Stimulated activated CD4-positive, alpha-beta T cell treated with anti-CD3 and anti-CD28 coated beads, Interleukin-15, amount 100 ng/mL, for 1 hour (primary cell): ENCODE measurements around the gene FLRT1.

ENCODE experiments used
- DNase-seq, 2 donors: peaks; one replicate each; pipeline ENCODE4 v3.0.0-alpha.2; 2020; ENCODE audit warnings: low read depth in 1 of 2, low spot score in 1 of 2

FLRT1 gene

DNA sequence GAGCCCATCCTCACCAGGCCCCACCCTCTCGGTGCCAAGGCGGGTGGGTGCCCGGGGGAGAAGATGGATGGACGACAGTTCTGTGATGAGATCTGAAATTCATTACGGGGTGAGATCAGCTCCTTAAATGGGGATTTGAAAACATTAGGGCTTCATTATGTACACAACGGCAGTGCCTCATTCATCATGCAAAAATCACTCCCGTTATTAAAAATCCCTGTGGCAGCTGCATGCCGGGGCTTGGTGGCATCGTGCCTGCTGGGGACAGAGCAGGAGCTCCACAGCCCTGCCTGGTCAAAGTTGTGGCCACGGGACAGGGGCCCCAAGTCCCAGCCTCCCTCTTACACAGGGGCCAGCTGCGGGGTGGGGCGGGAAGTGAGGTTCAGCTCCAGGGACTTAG, 29.3 kb upstream of the FLRT1 start:
- no peak for DNase-seq

DNA sequence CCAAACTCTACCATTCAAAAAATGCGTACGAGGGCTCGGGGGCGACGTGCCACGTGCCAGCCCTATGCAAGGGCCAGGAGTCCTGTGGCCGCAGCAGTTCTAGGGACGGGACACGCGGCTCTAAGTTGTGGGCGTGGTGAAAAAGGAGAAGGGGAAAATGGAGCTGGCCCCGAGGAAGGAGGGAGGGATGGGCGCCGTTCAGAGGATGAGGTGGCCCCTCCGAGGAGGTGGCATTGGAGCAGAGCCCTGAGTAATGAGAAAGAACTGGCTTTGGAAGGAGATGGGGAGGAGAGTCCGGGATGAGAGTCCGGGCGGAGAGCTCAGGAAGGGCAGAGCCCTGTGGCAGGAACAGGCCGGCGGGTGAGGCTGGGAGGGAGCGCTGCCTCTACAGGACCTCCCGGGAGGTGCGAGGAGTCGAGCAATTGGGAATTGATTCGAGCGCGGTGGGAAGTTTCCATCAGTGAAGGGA, 28.5 kb upstream of the FLRT1 start:
- DNase-seq = no peak

DNA sequence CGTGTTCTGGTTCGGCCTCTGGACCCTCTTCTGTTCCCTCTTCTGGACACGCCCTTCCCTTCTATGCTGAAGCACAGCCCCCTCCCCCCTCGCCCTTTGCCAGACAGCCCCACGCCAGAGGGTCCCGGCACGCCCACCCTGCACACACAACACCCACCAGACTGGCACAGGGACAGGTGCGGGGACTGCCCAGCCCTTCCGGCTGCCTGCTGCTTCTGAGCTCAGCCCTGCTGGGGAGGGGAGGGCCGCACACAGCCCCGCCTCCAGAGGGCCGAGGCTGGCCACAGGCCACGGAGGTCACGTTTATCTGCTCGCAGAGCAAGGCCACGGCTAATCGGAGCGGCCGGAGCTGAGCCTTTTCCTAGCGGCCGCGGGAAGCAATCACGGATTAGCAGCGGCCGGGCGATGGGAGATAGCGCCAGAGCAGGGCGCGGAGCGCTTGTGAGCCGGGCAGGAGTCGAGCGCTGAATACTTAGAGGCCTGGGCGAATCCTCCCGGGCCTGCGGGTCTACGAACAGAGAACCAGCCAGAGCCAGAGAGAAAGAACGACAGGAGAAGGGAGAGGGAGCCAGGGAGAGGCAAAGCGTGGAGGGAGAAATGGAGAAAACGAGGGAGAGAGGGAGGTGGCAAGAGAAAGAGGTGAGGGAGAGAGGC, 28.0 kb upstream of the FLRT1 start:
- DNase-seq = no peak

DNA sequence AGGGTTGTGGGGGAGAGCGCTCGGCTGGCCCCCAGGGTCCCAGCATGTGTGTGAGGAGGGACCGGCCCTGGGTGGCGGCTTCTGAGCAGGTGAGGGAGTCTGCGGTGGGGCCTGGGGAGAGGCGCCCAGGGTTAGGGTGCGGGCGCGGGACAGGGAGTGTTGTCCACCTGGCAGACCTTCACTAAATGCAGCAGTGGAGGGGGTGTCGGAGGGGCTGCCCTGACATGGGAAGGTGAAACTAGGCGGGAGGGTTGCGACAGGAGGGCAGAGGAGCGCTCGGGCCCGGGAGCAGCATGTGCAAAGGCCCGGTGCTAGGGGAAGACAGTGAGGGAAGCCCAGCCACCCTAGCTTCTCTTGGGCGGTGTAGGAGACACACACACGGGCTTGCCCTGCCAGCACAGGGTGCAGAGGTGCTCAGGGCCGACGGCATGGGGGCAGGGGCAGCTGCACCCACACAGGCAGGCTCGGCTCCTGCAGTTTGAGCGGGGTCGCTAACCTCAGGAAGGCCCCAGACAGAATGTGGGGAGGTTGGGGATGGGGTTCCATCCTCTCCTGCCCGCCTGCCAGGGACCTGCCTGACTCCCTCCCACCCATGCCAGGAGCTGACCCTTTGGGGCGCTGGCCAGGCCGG, 27.3 kb upstream of the FLRT1 start:
- no peak for DNase-seq

DNA sequence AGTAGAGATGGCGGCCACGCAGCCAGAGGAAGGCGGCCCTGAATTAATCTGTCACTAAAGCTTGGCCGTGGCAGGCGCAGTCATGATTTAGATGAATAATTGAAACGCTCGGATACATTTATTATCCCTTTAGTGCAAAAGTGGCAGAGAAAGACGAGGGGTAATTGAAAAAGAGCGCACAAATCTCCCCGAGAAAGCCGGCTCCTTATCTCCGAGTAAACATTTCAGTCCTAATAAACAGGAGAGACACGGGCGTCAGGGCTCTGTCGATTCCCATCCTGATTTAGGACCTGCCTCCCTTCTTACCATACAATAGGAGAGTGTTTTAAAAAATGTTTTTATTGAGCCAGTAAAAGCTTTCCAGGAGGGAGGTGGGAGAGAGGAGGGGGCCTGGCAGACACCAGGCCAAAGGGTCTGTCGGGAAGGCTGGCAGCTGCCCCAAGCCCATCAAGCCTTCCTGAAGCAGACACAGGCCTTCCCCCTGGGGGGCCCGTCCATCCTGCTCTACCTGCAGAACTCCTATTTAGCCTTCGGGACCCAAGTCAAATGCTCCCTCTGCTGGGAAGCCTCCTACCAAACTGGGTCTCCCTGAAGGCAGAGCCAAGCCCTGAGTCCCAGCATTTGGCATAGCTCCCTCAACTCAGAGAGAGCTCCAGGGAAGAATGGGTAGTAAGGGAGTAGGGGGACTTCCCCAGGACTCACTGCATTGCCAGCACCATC, 26.7 kb upstream of the FLRT1 start:
- no peak for DNase-seq

DNA sequence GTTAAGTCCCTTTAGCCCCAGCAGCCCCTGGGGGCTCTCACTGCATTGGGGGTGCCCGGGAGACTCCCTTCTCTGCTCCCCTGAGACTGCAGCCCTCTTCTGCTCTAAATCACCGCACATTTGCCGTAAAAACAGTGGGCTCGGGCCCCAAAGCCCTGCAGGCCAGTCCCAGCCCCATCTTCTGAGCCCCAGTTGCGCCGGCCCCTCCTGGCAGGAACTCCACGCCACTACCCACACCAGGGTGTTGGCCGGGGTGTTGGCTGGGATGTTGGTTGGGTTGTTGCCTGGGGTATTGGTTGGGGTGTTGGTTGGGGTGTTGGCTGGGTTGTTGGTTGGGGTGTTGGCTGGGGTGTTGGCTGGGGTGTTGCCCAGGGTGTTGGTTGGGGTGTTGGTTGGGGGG, 26.0 kb upstream of the FLRT1 start:
- DNase-seq = no peak

DNA sequence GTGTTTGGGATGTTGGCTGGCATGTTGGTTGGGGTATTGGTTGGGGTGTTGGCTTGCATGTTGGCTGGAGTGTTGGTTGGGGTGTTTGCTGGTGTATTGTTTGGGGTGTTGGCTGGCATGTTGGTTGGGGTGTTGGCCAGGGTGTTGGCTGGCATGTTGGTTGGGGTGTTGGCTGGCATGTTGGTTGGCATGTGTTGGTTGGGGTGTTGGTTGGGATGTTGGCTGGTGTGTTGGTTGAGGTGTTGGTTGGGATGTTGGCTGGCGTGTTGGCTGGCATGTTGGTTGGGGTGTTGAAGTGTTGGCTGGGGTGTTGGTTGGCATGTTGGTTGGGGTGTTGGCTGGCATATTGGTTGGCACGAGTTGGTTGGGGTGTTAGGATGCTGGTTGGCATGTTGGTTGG, 24.9 kb upstream of the FLRT1 start:
- no peak for DNase-seq

DNA sequence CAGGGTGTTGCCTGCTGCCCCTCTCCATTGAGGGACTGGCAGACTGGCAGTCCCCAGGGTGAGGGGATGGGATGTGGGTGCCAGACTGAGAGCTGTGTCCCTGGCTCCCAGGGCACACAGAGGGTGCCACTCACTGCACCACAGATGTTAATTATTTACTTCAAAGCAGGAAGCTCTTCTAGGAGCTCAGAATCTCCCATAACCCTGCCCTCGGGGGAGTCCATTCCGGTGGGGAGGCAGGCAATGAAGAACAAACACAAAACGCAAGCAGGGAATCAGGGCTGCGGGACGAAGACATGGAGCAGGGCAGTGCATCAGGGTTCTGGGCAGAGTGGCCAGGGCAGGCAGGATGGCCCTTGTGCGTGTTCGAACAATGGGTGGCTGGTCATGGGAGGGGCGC, 24.4 kb upstream of the FLRT1 start:
- DNase-seq = no peak

DNA sequence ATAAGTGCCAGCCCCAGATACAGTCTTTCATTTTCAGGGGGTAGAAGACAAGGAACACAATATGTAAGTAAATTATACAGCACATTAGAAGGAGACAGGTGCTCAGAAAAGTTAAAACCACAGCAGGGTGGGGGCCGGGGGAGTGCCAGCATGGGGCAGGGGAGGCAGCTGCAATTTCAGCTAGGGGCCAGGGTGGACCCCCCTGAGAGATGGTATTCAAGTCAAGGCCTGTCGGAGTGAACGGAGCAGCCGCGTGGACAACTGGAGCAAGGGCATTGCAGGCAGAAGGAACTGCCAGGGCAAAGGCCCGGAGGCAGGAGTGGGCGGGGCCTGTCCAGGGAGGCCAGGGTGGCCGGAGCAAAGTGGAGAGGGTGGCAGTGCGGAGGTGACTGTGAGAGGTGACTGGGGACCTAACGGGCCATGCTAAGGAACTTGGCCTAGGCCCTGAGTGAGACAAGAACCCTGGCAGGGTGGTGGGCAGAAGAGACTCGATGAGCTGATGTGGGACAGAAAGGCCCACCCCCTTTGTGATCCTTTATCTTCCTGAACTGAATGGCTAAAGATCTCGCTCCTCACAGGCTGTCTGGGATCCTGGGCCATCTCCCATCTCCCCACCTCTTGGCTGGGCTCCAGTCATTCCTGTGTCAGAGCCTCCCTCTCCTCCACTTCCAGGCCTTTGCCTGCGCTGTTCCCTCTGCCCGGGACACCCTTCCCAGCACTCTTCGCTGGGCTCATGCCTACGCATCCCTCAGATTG, 22.4 kb upstream of the FLRT1 start:
- no peak for DNase-seq

DNA sequence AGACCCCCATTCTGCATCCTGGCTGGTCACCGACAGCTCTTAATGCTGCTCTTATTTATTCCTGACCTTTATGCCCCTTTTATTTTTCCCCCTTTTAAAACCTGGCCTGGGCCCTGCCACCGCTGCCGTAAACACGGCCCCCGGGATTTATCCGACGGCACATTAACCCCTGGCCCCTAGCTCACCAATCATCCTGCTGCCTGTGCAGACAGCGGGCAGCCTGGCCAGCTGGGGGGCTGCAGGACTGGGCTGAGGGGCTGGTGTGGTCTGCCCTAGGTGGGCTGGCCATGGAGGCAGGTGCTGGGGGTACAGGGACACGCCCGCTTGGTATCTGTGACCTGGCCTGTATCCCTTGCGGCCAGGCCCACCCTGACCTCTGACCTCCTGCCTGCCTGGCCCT, 21.4 kb upstream of the FLRT1 start:
- no peak for DNase-seq

DNA sequence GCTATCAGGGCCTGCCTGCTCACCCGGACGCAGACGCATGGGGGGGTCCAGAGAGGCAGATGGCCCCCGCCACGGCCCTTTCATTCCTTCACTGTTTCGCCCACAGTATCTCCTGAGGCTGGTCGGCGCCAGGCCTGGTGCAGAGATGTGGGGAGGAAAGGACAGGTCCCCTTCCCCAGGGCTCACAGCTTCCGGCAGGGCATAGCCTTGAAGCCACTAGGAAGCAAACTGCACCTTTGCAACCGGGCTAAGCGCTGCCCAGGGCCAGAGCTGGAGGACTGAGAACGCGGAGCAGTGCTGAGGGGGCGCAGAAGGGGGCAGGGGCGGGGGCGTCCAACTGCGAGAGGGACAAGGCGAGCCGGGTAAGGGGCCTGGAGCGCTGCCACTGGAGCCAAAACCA, 20.2 kb upstream of the FLRT1 start:
- DNase-seq = no peak

DNA sequence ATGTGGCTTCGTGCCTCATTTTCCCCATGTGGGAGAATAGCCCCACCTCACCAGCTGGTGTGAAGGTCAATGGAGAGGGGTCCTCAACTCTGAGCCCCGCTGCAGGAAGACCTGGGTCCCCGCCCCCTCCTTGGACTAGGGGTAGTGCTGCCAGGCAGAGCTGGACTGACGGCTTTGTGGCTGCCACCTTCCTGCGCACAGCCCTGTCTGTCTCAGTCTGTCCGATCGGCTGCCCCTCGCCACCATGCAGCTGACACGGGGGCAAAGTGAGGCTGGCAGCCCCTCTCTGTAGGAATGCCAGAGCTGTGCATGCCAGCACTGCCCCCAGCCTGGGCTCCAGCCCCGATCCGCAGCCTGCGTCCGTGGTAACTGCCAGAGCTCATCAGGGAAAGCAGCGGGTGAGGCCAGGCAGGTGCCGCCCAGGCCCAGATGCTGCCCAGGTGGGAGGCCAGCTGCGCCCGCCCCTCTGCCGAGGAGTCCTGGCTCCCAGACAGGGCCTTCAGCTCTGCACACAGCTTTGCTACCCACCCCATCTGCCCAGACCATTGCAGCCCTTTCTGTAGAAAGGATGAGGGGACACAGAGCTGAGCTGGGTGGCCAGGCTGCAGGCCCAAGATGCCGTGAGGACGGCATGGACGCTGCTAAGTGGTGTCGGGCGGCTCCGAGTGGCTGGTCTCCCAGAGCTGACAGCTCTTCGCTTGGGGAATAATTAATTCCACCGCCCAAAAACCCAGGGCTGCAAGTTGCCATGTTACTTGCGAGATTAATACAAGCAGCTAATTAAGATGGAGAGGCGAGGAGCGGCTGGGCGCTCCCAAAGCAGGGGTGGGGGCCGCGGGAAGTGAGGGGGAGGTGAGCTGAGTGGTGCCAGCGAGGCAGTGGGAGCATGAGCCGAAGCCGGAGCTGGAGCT, 19.5 kb upstream of the FLRT1 start:
- DNase-seq = no peak

DNA sequence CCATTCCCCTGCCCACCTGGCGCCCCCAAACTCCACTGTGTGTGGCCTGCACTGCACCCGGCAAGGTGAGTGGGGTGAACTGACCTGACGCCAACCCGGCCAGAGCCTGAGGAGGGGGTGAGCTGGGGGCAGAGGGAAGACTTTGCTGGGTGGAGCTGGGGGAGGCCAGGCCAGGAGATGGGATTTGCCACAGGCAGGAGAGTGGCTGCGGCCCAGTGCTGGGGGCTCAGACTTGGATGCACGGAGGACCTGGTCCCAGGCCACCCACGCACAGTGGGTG, 17.8 kb upstream of the FLRT1 start:
- DNase-seq = no peak

DNA sequence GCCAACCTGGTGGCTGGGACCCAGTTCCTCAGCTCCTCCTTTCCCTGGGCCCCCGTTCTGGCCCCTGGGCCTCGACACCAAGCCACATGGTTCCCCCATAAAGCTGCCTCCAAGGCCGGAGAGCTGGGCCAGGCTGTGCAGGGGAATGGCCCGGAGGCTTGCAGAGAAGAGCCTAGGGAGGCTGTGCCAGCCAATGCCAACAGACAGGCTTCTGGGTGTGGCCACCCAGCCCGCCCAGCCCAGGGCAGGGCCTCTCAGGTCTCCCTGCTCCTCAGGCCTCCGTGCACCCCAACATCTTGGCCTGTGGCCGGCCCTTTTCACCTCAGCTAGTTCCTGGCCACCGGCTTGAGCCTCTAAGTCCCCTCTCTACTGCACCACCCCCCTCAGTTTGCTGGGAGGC, 17.4 kb upstream of the FLRT1 start:
- DNase-seq = no peak

DNA sequence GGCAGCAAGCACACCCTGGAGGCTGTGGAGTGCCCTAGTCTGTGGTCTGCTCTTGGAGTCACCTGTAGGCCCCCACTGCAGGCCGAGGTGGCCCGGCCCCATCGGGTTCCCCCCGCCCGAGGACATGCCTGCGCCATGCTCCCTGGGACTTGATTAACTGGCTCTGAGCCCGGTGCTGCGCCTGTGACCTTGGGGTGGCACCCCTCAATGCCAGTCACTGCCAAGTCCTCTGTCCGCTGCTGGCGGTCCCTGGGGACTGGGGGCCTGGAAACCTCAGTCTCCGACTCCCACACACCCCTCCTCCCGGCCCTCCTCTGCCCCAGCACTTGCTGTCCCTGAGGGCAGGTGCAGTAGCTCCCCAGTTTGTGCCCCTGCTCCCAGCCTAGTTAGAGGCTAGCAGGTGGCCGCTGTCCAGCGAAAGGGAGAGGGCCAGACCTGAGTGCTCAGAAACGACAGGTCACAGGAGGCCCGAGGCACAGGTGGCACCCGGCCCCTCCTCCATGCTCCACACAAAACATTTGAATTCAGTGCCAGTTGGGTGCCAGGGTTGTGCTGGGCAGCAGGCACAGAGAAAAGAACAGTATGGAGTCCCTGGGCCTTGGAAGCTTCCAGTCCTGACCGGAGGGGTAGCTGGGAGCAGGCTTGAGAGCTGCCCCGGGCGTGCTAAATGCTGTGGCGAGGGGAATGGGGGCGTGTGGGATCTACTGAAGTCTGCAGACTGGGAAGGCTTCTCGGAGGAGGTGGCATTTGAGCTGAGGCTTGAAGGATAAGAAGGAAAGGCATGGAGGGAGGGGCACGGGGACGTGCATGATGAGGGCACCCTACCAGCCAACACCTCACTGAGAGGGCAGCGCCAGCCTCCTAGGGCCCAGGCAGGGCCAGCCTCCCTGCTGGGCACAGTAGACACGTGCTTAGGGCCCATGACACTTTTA, 16.4 kb upstream of the FLRT1 start:
- DNase-seq = no peak

DNA sequence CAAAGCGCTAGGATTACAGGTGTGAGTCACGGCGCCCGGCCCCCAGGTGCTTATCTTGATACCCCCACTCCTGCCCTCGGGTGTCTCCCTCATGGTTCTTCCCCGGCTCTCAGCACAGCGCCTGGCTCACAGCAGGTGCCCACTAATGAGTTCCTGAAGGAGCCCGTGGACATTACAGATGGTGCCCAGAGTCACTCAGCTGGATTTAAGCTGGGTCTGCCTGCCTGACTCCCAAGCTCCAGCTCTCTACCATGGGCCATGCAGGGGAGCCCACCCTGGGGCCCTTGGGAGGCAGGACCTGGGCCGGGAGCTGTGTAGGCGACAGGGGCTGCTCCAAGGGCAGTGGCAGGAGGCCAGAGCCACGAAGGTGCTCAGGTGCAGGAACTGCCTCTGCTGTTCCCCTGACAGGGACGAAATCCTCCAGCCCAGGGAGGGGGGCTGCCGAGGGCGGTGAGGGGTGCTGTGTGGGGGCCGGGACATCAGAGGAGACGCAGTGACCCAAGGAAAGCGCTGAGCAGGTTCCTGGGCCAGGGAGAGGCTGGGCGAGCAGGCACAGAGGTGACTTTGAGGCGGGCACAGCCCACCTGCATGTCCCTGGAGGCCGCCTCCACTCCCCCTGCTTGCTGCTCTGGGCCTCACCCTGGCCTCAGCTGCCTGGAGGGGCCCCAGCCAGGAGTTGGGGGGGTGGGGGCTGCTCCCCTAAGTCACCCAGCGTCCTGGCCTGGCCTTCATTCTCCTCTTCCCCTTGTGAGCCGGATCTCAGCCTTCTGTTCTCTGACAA, 14.6 kb upstream of the FLRT1 start:
- no peak for DNase-seq

DNA sequence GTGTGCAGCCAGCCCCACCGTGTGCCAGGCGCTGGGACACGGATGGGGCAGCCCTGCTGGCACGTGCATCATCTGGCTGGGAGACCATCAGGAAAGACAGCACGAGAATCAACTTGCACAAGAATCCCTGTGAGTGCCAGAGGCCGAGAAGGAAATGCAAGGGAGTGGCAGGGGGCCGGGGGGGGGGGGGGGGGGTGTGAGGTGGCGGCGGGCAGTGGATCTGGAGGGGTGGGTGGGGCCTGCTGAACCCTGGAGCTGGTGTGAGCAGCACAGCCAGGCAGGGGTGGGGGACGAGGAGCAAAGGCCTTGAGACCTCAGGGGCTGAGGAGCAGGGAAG, 14.0 kb upstream of the FLRT1 start:
- DNase-seq = no peak

DNA sequence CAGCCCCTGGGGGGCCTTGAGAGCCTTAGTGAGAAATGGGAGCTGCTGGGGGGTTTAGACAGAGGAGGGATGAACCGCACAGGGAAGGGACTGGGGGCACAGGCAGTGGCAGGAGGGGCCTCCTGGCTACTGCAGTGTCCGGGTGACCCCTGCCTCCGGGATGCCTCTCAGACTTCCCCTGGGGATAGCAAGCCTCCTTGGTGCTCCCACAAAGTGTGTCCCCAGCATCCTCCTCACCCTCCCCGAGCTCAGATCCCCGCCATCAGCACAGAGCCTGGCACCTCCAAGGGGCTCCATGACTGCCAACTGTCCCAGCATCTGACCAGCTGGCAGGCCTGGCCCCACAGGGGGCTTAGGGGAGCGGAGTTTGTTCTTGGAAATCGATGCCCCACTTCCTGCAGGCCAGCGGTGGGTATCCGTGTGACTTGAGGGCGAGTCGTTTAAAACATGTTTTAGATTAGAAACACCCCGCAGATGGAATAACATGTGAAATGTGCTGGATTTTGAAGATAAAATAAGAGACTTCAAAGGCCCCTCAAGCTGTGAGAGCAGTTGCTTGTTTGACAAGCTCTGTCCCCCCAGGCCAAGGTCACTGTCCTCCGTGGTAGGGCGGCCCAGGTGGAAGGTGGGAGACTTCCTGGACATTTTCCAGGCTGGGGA, 13.5 kb upstream of the FLRT1 start:
- DNase-seq = no peak
